Measurements from ENCODE around the gene ADAM12. TPM values are rescaled to one million over a fixed set of nuclear protein-coding genes. Genes with fewer than 3 reads are reported as not detected.

The ADAM12 gene
- total and polyA plus RNA-seq, 2 donors from 2014 or later = 0.26 to 3.3 TPM

DNA sequence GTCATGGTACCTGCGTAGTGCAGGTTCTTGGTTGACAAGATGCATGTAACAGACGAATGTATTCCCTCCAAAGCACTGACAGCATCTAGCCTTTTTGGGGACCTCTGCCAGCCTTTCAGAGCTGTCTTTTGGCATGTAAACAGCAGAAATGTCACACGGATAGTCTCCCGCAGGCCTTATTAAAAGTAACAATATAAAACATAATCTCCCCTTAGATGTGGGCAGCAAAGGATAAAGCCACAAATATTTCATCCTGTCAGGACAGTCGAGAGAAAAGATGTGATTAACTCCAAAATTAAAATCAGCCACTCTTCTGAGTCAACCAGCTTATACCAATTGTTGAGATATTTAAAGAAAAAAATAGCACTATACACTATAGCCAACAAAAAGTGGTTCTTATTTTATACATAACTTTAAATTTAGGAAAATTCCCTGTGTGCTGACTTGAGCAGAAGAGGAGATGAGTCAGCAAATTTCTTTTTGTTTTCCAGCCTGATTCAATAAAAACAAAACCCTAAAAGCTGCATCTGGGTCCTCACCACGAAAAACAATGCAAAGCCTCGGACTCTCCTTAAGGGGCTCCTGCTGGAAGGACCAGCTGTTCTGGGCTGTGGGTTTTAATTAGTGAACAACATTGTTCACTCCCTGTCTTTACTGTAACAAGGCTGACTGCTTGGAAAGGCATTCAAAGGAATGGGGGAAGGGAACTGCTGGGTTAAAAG, 240.2 kb downstream of the ADAM12 start:
- Histone ChIP-seq H3K27me3 (ENCODE audit: control insufficient read depth, insufficient read depth, low read length) (no peaks in the 10 kb centered on the region), H3K36me3 (ENCODE audit: control insufficient read depth in 2 of 3, insufficient read depth in 3 of 3, low read length in 3 of 3) (no peaks in the 10 kb centered on the region), H3K9ac (ENCODE audit: low read length in 3 of 3) (no peak overlapping the region), H3K4me3 (ENCODE audit: low read length in 3 of 3) (no peak overlapping the region), H3K27ac (ENCODE audit: low read depth in 2 of 2, low read length in 2 of 2) (peak overlapping the region in 1 of 2 donors; percentile 19), H3K4me1 (ENCODE audit: control insufficient read depth in 2 of 3, insufficient read depth in 2 of 3, low read depth in 1 of 3, low read length in 3 of 3) (peaks cover 0 to 2% (median 0%) of the 10 kb centered on the region in 3 donors), H3K9me3 (ENCODE audit: control insufficient read depth in 2 of 3, insufficient read depth in 1 of 3, low read length in 3 of 3) (peaks cover 0 to 10% (median 0%) of the 10 kb centered on the region in 3 donors)
- TF ChIP-seq, protein P1, sequence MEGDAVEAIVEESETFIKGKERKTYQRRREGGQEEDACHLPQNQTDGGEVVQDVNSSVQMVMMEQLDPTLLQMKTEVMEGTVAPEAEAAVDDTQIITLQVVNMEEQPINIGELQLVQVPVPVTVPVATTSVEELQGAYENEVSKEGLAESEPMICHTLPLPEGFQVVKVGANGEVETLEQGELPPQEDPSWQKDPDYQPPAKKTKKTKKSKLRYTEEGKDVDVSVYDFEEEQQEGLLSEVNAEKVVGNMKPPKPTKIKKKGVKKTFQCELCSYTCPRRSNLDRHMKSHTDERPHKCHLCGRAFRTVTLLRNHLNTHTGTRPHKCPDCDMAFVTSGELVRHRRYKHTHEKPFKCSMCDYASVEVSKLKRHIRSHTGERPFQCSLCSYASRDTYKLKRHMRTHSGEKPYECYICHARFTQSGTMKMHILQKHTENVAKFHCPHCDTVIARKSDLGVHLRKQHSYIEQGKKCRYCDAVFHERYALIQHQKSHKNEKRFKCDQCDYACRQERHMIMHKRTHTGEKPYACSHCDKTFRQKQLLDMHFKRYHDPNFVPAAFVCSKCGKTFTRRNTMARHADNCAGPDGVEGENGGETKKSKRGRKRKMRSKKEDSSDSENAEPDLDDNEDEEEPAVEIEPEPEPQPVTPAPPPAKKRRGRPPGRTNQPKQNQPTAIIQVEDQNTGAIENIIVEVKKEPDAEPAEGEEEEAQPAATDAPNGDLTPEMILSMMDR (IDR thresholded peaks at IDR 0.05; ENCODE audit: borderline replicate concordance, extremely low read depth, insufficient read depth) = no peak
- intact Hi-C loops (cut with DNase I) = no loop called here
- peak in 3 of 5 donors; percentile 14 to 77 (median 31) for DNase-seq
- FAIRE-seq = no peak

DNA sequence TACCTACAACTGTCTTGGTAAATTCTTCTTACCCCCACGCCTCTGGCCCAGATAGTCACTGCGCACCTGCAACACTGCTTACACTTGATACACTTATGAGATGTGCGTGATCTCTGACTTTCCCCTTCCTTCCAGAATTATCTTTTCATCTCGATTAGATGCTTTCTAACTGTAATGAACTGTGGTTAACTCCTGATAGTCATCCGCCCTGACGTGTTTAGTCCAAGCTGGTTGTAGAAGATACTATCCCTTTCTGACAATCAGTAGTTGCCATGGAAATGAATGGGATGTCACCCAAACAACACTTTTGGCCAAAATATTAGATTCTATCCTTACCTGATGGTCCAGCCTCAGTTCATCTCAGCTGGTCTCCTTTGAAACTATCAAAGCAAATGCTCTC, 241.5 kb downstream of the ADAM12 start:
- DNase-seq (no peak), FAIRE-seq (no peak)
- H3K4me1 ChIP-seq (ENCODE audit: control insufficient read depth in 2 of 3, insufficient read depth in 2 of 3, low read depth in 1 of 3, low read length in 3 of 3) = peaks cover 0 to 2% (median 0%) of the 10 kb centered on the region in 3 donors
- no peak overlapping the region for H3K9ac ChIP-seq (ENCODE audit: low read length in 3 of 3)
- H3K27ac ChIP-seq (ENCODE audit: low read depth in 2 of 2, low read length in 2 of 2) = no peak overlapping the region
- H3K36me3 ChIP-seq (ENCODE audit: control insufficient read depth in 2 of 3, insufficient read depth in 3 of 3, low read length in 3 of 3) = no peaks in the 10 kb centered on the region
- H3K4me3 ChIP-seq (ENCODE audit: low read length in 3 of 3) = no peak overlapping the region
- H3K9me3 ChIP-seq (ENCODE audit: control insufficient read depth in 2 of 3, insufficient read depth in 1 of 3, low read length in 3 of 3) = peaks cover 0 to 10% (median 0%) of the 10 kb centered on the region in 3 donors
- intact Hi-C loops (cut with DNase I) = no loop called here
- TF ChIP-seq, protein P1 (IDR thresholded peaks at IDR 0.05; ENCODE audit: borderline replicate concordance, extremely low read depth, insufficient read depth) = no peak
- H3K27me3 ChIP-seq (ENCODE audit: control insufficient read depth, insufficient read depth, low read length) = no peaks in the 10 kb centered on the region

DNA sequence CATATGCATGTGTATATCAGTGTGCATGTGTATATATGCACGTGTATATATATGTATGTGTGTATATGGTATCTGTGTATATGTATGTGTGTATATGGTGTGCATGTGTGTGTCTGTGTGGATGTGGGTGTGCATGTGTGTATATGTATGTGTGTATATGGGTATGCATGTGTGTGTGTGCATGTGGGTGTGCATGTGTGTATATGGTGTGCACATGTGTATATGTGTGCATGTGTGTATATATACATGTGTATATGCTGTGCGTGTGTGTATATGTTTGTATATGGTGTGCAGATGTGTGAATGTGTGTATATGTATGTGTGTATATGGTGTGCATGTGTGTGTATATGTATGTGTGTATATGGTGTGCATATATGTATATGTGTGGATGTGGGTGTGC, 245.2 kb downstream of the ADAM12 start:
- TF ChIP-seq, protein P1 (IDR thresholded peaks at IDR 0.05; ENCODE audit: borderline replicate concordance, extremely low read depth, insufficient read depth) = no peak
- no peak for FAIRE-seq

More for the DNA sequence above, 245.2 kb downstream of the ADAM12 start:
- DNase-seq = no peak
- H3K36me3 ChIP-seq (ENCODE audit: control insufficient read depth in 2 of 3, insufficient read depth in 3 of 3, low read length in 3 of 3) = no peaks in the 10 kb centered on the region
- H3K9ac ChIP-seq (ENCODE audit: low read length in 3 of 3) = no peak overlapping the region
- intact Hi-C loops (cut with DNase I) = no loop called here
- H3K4me3 ChIP-seq (ENCODE audit: low read length in 3 of 3) = no peak overlapping the region
- H3K27ac ChIP-seq (ENCODE audit: low read depth in 2 of 2, low read length in 2 of 2) = no peak overlapping the region
- no peaks in the 10 kb centered on the region for H3K4me1 ChIP-seq (ENCODE audit: control insufficient read depth in 2 of 3, insufficient read depth in 2 of 3, low read depth in 1 of 3, low read length in 3 of 3)
- no peaks in the 10 kb centered on the region for H3K9me3 ChIP-seq (ENCODE audit: control insufficient read depth in 2 of 3, insufficient read depth in 1 of 3, low read length in 3 of 3)
- H3K27me3 ChIP-seq (ENCODE audit: control insufficient read depth, insufficient read depth, low read length) = no peaks in the 10 kb centered on the region
